ENCODE results near the gene KCP. TPM values are rescaled to one million over a fixed set of nuclear protein-coding genes. Genes with fewer than 3 reads are reported as not detected.
A peak's percentile ranks its signal among the peaks of the same experiment; 100 is the strongest.

Gene KCP
- total and polyA plus RNA-seq, 8 donors: 0.08 to 0.95 (median 0.35) TPM

GRCh38 chr7:128938544-128939074, 28.1 kb upstream of the KCP start:
- DNase-seq: peak in 2 of 6 donors; percentile 53 to 81
- peak overlapping the region; percentile 55 to 93 (median 84) for H3K4me3 ChIP-seq
- no peaks in the 10 kb centered on the region for H3K36me3 ChIP-seq
- TF ChIP-seq CTCF (IDR thresholded peaks at IDR 0.05): no peak
- no peaks in the 10 kb centered on the region for H3K4me1 ChIP-seq
- no peaks in the 10 kb centered on the region for H3K9me3 ChIP-seq
- peak; percentile 7 to 44 (median 30) for ATAC-seq
- no peak for FAIRE-seq
- no peaks in the 10 kb centered on the region for H3K27me3 ChIP-seq
- 1 to 3% methylated on average over 21 to 30 of the region's 30 CpGs for WGBS, 2 donors
- H3K27ac ChIP-seq: peak overlapping the region in 1 of 4 donors; percentile 55
- intact Hi-C loops (cut with DNase I): no loop called here

GRCh38 chr7:128937647-128938543, 27.4 kb upstream of the KCP start, which contains the start of gene IRF5:
Gene IRF5 (plus strand): TSS chr7:128937927. CDS start chr7:128942082, 4,155 bp downstream.
- intact Hi-C loops (cut with DNase I): no loop called here
- 1 to 2% methylated on average over 41 to 83 of the region's 83 CpGs for WGBS, 2 donors
- H3K9me3 ChIP-seq: no peaks in the 10 kb centered on the region
- H3K36me3 ChIP-seq: no peaks in the 10 kb centered on the region
- DNase-seq: peak; percentile 76 to 92 (median 82)
- no peaks in the 10 kb centered on the region for H3K27me3 ChIP-seq
- peak within 1 kb of the TSS; percentile 55 to 93 (median 84) for H3K4me3 ChIP-seq
- H3K4me1 ChIP-seq: no peaks in the 10 kb centered on the region
- no peak for FAIRE-seq
- peak within 1 kb of the TSS in 2 of 4 donors; percentile 10 to 55 for H3K27ac ChIP-seq
- no peak for TF ChIP-seq CTCF (IDR thresholded peaks at IDR 0.05)
- peak; percentile 84 to 94 (median 90) for ATAC-seq

GRCh38 chr7:128937271-128937646, 26.8 kb upstream of the KCP start:
- Histone ChIP-seq H3K4me3 (peak overlapping the region in 3 of 4 donors; percentile 79 to 93 (median 90)), H3K27ac (peak overlapping the region in 1 of 4 donors; percentile 10), H3K4me1 (no peaks in the 10 kb centered on the region), H3K9me3 (no peaks in the 10 kb centered on the region), H3K27me3 (no peaks in the 10 kb centered on the region), H3K36me3 (no peaks in the 10 kb centered on the region)
- DNase-seq: no peak
- no peak for FAIRE-seq
- 76 to 84% methylated on average over 17 of the region's 17 CpGs for WGBS, 2 donors
- intact Hi-C loops (cut with DNase I): no loop called here
- no peak for ATAC-seq
- no peak for TF ChIP-seq CTCF (IDR thresholded peaks at IDR 0.05)

GRCh38 chr7:128936798-128937197, 26.3 kb upstream of the KCP start:
- no peaks in the 10 kb centered on the region for H3K4me1 ChIP-seq
- ATAC-seq (no peak), FAIRE-seq (no peak), DNase-seq (no peak)
- no peak for TF ChIP-seq CTCF (IDR thresholded peaks at IDR 0.05)
- H3K27ac ChIP-seq: no peak overlapping the region
- H3K4me3 ChIP-seq: no peak overlapping the region
- WGBS, 2 donors: 95 to 96% methylated on average over 4 of the region's 4 CpGs
- intact Hi-C loops (cut with DNase I): no loop called here
- no peaks in the 10 kb centered on the region for H3K36me3 ChIP-seq
- no peaks in the 10 kb centered on the region for H3K27me3 ChIP-seq
- no peaks in the 10 kb centered on the region for H3K9me3 ChIP-seq

Measured in pancreas (tissue), 10 donors.